ENCODE data around the gene EVI5L. TPM values are rescaled to one million over a fixed set of nuclear protein-coding genes. Genes with fewer than 3 reads are reported as not detected.

The EVI5L gene
- total and polyA plus RNA-seq, 2 of the 4 experiments (the other 2 are of a cell fraction) = 12.7 to 14.6 TPM

DNA sequence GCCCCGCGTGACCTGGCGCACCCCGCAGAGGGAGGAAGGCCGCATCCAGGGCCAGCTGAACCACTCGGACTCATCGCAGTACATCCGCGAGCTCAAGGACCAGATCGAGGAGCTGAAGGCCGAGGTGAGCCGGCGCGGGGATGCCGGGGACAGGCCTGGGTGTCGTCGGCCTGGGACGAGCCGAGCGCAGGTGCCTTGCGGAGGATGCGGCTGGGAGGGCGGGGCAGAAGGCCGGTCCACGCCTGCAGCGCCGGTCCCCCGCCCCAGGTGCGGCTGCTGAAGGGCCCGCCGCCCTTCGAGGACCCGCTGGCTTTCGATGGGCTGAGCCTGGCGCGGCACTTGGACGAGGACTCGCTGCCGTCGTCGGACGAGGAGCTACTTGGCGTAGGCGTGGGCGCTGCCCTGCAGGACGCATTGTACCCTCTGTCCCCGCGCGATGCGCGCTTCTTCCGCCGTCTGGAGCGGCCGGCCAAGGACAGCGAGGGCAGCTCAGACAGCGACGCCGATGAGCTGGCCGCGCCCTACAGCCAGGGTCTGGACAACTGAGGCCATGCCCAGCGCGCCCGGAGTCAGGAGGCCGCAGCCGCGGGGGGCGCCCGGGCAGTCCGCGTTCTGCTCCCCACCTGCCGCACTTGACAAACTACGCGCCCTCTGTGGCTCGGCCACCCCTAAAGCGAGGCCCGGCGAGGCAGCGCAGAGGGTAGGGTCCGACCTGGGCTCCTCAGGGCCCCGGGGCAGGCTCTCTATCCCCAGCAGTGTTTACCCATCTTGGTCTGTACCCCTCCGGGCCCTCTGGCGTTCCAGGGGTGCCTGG is 33.3 kb downstream of the EVI5L start:
- H3K4me1 ChIP-seq (ENCODE audit: control insufficient read depth, insufficient read depth, low read length) = peaks cover 4% of the 10 kb centered on the region
- H3K36me3 ChIP-seq (ENCODE audit: control insufficient read depth, insufficient read depth, low read length) = peaks cover under 1% of the 10 kb centered on the region; the same call in 1 of the 2 replicates
- ATAC-seq (ENCODE audit: low read depth) (peak; percentile 6; the same call in 1 of the 2 replicates), DNase-seq (no peak)
- H4K5ac ChIP-seq (ENCODE audit: low read depth, low read length) = no peak overlapping the region
- no peak overlapping the region for H3K23ac ChIP-seq (ENCODE audit: low read depth, low read length)
- peak overlapping the region; percentile 70 for H2AFZ ChIP-seq (replicated peaks; ENCODE audit: low read length, poor library complexity)
- TF ChIP-seq POLR2A (IDR thresholded peaks at IDR 0.05; ENCODE audit: low read depth, low read length) (no peak), RAD21 (IDR thresholded peaks at IDR 0.05; ENCODE audit: low read length) (no peak), RFX5 (IDR thresholded peaks at IDR 0.05; ENCODE audit: low read depth, low read length) (no peak)
- ChIA-PET CTCF (interaction anchor here (0.5 to 0.9 kb wide), 2 partner anchors 11 to 207 kb away, joined by 3 to 7 read pairs; no protein-coding TSS in a partner anchor), POLR2A (ENCODE audit: unreplicated experiment) (no interaction called here)
- H2BK120ac ChIP-seq (ENCODE audit: low read depth, low read length) = no peak overlapping the region
- no peak overlapping the region for H2AK5ac ChIP-seq (ENCODE audit: low read depth, low read length)
- 0 out of 2 replicates have a peak, but pooled peaks cover 7% of the 10 kb centered on the region for H4K20me1 ChIP-seq (ENCODE audit: insufficient read depth, low read length)
- no peak overlapping the region for H3K4me2 ChIP-seq (ENCODE audit: low read depth, low read length)
- H3K9me3 ChIP-seq (ENCODE audit: control insufficient read depth, insufficient read depth, low read length) = no peaks in the 10 kb centered on the region
- H3K4me3 ChIP-seq (ENCODE audit: insufficient read depth, low read depth, low read length) = no peak overlapping the region
- no peaks in the 10 kb centered on the region for H3K79me1 ChIP-seq (ENCODE audit: low read depth in 1 of 2, low read length in 2 of 2)
- no peak overlapping the region for H3K14ac ChIP-seq (replicated peaks; ENCODE audit: low read depth, low read length)
- no peak overlapping the region for H3K18ac ChIP-seq (ENCODE audit: low read depth, low read length)
- H3K27me3 ChIP-seq (ENCODE audit: control insufficient read depth, insufficient read depth, low read length) = peaks cover 6% of the 10 kb centered on the region; the same call in 1 of the 2 replicates
- no peak overlapping the region for H2BK15ac ChIP-seq (ENCODE audit: low read depth, low read length)
- in situ Hi-C loops (cut with MboI; ENCODE audit: low sequenced_read_pairs) = no loop called here
- H3K27ac ChIP-seq (ENCODE audit: insufficient read depth, low read length) = no peak overlapping the region
- no peak overlapping the region for H3K4ac ChIP-seq (ENCODE audit: low read depth, low read length)
- no peak overlapping the region for H2BK20ac ChIP-seq (ENCODE audit: low read depth, low read length)
- H4K8ac ChIP-seq (ENCODE audit: low read depth in 2 of 2, low read length in 2 of 2) = no peak overlapping the region
- no peaks in the 10 kb centered on the region for H3K9me1 ChIP-seq (ENCODE audit: insufficient read depth, low read length)
- H4K91ac ChIP-seq (ENCODE audit: insufficient read depth, low read depth, low read length) = no peak overlapping the region
- intact Hi-C loops (cut with micrococcal nuclease) = no loop called here
- BruUV-seq (replicated peaks) = no TSS peak
- H2AK9ac ChIP-seq (replicated peaks; ENCODE audit: low read depth, low read length, poor library complexity) = peak overlapping the region; percentile 42
- H2BK5ac ChIP-seq (ENCODE audit: low read depth, low read length, poor library complexity, severe bottlenecking) = no peak overlapping the region
- WGBS, 2 experiments (ENCODE audit: extremely low coverage in 2 of 2, insufficient read length in 1 of 2) = 63% methylated on average over 69 of the region's 83 CpGs; no CpG with 5 or more reads in 1 of the 2 experiments
- H3K9ac ChIP-seq (ENCODE audit: low read depth, low read length) = no peak overlapping the region
- dilution Hi-C loops (cut with HindIII; ENCODE audit: low sequenced_read_pairs, unreplicated experiment) = no loop called here
- no peak overlapping the region for H3K56ac ChIP-seq (ENCODE audit: extremely low read depth, insufficient read depth, low read length)
